Lung (tissue), 12 donors: ENCODE results near the gene MAN1A1. TPM values are rescaled to one million over a fixed set of nuclear protein-coding genes. Genes with fewer than 3 reads are reported as not detected.

Experiments used
- ATAC-seq: fragments of 200-7000 bp; cut with Tn5 transposase; one replicate; pipeline ENCODE4 v1.9.1; 2020; ENCODE audit warnings: moderate number of reproducible peaks; ENCODE audit not compliant: insufficient read depth, low FRiP score
- DNase-seq, 3 donors: peaks; one replicate each; pipeline ENCODE4 v3.0.0-alpha.2; 2013 to 2017
- H3K27ac ChIP-seq, 2 donors: one replicate each; pipeline ENCODE4 v1.5.1; 2013; ENCODE audit warnings: mild to moderate bottlenecking in 2 of 2, moderate library complexity in 2 of 2, control low read depth in 1 of 2, inconsistent platforms in 1 of 2, low read depth in 1 of 2, low read length in 1 of 2
- H3K27me3 ChIP-seq, 3 donors: one replicate each; pipeline ENCODE4 v1.5.1; 2013; ENCODE audit warnings: low read length in 2 of 3; ENCODE audit not compliant: control insufficient read depth in 3 of 3, insufficient read depth in 3 of 3
- H3K36me3 ChIP-seq, 4 donors: one replicate each; pipeline ENCODE4 v1.5.1; 2013; ENCODE audit warnings: low read length in 4 of 4, mild to moderate bottlenecking in 1 of 4, moderate library complexity in 1 of 4; ENCODE audit not compliant: control insufficient read depth in 4 of 4, insufficient read depth in 4 of 4
- H3K4me1 ChIP-seq, 5 donors: one replicate each; pipeline ENCODE4 v1.5.1; 2013; ENCODE audit warnings: low read length in 5 of 5, mild to moderate bottlenecking in 2 of 5, moderate library complexity in 1 of 5; ENCODE audit not compliant: control insufficient read depth in 5 of 5, insufficient read depth in 5 of 5
- H3K4me3 ChIP-seq: one replicate; pipeline ENCODE4 v1.5.1; 2013; ENCODE audit warnings: mild to moderate bottlenecking, control low read depth, moderate library complexity
- H3K9ac ChIP-seq, 2 donors: one replicate each; pipeline ENCODE4 v1.5.1; 2013; ENCODE audit warnings: low read length in 2 of 2, control low read depth in 1 of 2; ENCODE audit not compliant: insufficient read depth in 1 of 2
- H3K9me3 ChIP-seq, 4 donors: one replicate each; pipeline ENCODE4 v1.5.1; 2013; ENCODE audit warnings: low read length in 3 of 4, mild to moderate bottlenecking in 1 of 4, moderate library complexity in 1 of 4; ENCODE audit not compliant: control insufficient read depth in 4 of 4, insufficient read depth in 3 of 4
- WGBS, 2 donors: extraction: QIAGEN DNeasy Blood & Tissue Kit; methylation state at CpG; one replicate each; pipeline ENCODE4 v1.1.7; 2013; 5-methylcytosine and 5-hydroxymethylcytosine counted together
- polyA plus RNA-seq, 2 donors: library from polyadenylated mRNA; stranded (reverse); fragments of 200-250 nt; gene quantifications; one replicate each; pipeline ENCODE4 v1.2.1, GENCODE V29; 2013
- total RNA-seq, 2 donors: library from RNA; depleted of rRNA in 1 of 2; stranded (reverse); fragments of >200 nt in 1 of 2; gene quantifications; one replicate each; pipeline ENCODE4 v1.2.1, GENCODE V29; 2014 to 2021
- TF ChIP-seq, protein P1 (sequence below): IDR thresholded peaks from 2 replicates; pipeline ENCODE4 v1.5.1; 2012; ENCODE audit warnings: mild to moderate bottlenecking; ENCODE audit errors: control extremely low read depth, extremely low read depth
- donor health status: control.
- donor health status: control.
- donor health status: Bipolar disorder and iron deficiency.
- donor health status: healthy.
- donor health status: DM: yes; HTN: yes; CAD: no.

Gene MAN1A1
- total and polyA plus RNA-seq, 4 donors: 13.9 to 71.0 (median 48.2) TPM

DNA sequence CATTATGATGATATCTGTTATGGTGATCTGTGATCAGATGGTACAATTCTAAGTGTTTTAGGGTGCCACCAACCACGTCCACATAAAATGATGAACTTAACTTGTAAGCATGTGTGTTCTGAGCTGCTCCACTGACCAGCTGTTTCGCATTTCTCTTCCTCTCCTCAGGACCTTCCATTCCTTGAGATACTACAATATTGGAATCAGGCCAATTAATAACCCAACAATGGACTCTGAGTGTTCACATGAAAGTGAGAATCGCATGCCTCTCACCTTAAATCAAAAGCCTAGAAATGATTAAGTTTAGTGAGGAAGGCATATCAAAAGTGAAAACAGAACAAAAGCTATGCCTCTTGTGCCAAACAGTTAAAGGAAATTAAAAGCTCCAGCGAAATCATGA, 114.6 kb downstream of the MAN1A1 start:
- peaks cover 0 to 3% (median 0%) of the 10 kb centered on the region in 5 donors for H3K4me1 ChIP-seq
- H3K27me3 ChIP-seq: no peaks in the 10 kb centered on the region
- TF ChIP-seq, protein P1, sequence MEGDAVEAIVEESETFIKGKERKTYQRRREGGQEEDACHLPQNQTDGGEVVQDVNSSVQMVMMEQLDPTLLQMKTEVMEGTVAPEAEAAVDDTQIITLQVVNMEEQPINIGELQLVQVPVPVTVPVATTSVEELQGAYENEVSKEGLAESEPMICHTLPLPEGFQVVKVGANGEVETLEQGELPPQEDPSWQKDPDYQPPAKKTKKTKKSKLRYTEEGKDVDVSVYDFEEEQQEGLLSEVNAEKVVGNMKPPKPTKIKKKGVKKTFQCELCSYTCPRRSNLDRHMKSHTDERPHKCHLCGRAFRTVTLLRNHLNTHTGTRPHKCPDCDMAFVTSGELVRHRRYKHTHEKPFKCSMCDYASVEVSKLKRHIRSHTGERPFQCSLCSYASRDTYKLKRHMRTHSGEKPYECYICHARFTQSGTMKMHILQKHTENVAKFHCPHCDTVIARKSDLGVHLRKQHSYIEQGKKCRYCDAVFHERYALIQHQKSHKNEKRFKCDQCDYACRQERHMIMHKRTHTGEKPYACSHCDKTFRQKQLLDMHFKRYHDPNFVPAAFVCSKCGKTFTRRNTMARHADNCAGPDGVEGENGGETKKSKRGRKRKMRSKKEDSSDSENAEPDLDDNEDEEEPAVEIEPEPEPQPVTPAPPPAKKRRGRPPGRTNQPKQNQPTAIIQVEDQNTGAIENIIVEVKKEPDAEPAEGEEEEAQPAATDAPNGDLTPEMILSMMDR: no peak
- H3K36me3 ChIP-seq: peaks cover 2 to 13% (median 8%) of the 10 kb centered on the region in 4 donors
- 95 to 96% methylated on average over 4 of the region's 4 CpGs for WGBS, 2 donors
- no peak overlapping the region for H3K9ac ChIP-seq
- H3K27ac ChIP-seq: no peak overlapping the region
- DNase-seq (no peak), ATAC-seq (no peak)
- H3K4me3 ChIP-seq: no peak overlapping the region
- peaks cover 0 to 6% (median 2%) of the 10 kb centered on the region in 4 donors for H3K9me3 ChIP-seq

DNA sequence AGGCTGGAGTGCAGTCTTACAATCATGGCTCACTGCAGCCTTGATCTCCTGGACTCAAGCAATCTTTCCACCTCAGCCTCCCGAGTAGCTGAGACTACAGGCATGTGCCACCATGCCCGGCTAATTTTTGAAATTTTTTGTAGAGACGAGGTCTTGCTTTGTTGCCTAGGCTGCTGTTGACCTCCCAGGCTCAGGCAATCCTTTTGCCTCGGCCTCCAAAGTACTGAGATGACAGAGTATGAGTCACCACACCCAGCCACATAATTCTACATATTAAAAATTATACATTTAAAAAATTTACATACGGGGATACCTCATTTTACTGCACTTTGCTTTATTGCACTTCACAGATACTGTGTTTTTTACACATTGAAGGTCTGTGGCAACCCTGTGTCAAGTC, 115.1 kb downstream of the MAN1A1 start:
- H3K27ac ChIP-seq: no peak overlapping the region
- H3K36me3 ChIP-seq: peaks cover 2 to 13% (median 8%) of the 10 kb centered on the region in 4 donors
- ATAC-seq: no peak
- H3K4me3 ChIP-seq: no peak overlapping the region
- no peak for DNase-seq
- peaks cover 0 to 6% (median 2%) of the 10 kb centered on the region in 4 donors for H3K9me3 ChIP-seq
- H3K9ac ChIP-seq: no peak overlapping the region
- TF ChIP-seq, protein P1: no peak
- no peaks in the 10 kb centered on the region for H3K27me3 ChIP-seq
- WGBS, 2 donors: 92 to 97% methylated on average over 5 of the region's 5 CpGs
- H3K4me1 ChIP-seq: peaks cover 0 to 3% (median 0%) of the 10 kb centered on the region in 5 donors

DNA sequence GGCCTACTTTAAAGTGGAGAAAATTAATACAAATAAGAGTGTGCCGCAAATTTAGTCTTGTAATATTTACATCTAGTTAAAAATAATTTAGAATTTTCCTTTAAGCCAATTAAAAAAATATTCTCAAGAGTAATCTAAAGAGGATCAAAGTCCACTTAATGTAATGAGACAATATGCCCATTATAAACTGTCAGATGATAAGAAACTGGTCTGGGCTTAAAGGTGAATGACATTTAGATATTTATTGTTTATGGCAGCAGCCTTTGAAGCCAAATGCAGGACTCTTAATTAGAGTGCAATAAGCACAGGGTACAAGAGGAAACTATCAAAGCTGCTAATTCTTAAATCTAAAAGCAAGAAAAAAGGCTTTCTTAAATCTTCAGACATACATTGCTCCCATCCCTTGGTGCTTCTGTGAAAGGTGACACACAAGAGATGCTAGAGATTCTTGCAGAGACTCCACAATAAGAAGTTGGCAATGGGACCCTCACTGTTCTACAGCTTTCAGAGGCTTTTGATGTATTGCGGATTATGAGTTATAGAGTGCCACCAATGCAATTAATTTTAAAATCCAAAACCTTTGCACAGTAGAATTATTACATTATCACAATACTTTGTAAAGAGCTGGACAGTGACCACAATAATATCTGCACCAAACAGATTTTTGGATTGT, 116.1 kb downstream of the MAN1A1 start:
- ATAC-seq: no peak
- no peak for DNase-seq
- Histone ChIP-seq H3K4me1 (peaks cover 0 to 3% (median 0%) of the 10 kb centered on the region in 5 donors), H3K4me3 (no peak overlapping the region), H3K27me3 (no peaks in the 10 kb centered on the region), H3K36me3 (peaks cover 2 to 13% (median 8%) of the 10 kb centered on the region in 4 donors), H3K9me3 (peaks cover 0 to 6% (median 2%) of the 10 kb centered on the region in 4 donors), H3K9ac (no peak overlapping the region), H3K27ac (no peak overlapping the region)
- TF ChIP-seq, protein P1: no peak
- 96 to 99% methylated on average over 2 of the region's 2 CpGs for WGBS, 2 donors

DNA sequence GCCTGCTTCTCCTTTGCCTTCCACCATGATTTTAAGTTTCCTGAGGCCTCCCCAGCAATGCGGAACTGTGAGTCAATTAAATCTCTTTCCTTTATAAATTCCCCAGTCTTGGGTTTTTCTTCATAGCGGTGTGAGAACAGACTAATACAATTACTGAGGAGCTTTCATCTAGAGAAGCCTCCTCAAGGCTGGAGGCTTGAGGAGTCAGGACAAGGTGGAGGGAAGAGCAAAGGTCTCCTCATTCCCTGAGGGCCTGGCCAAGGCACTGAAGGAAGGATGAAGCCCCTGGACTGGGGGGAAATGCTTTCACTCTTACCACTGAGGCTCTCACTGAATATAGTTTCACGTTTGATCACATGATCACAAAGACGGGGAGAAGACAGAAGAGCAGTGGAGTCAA, 118.2 kb downstream of the MAN1A1 start:
- no peak for DNase-seq
- peaks cover 0 to 3% (median 0%) of the 10 kb centered on the region in 5 donors for H3K4me1 ChIP-seq
- no peaks in the 10 kb centered on the region for H3K27me3 ChIP-seq
- H3K4me3 ChIP-seq: no peak overlapping the region
- no peak overlapping the region for H3K27ac ChIP-seq
- H3K9me3 ChIP-seq: peaks cover 0 to 4% (median 1%) of the 10 kb centered on the region in 4 donors
- H3K9ac ChIP-seq: no peak overlapping the region
- H3K36me3 ChIP-seq: peaks cover 0 to 10% (median 7%) of the 10 kb centered on the region in 4 donors
- TF ChIP-seq, protein P1: no peak
- ATAC-seq: no peak
- 94 to 95% methylated on average over 4 of the region's 4 CpGs for WGBS, 2 donors
